ENCODE results near the gene FAM168B.

Gene FAM168B

DNA sequence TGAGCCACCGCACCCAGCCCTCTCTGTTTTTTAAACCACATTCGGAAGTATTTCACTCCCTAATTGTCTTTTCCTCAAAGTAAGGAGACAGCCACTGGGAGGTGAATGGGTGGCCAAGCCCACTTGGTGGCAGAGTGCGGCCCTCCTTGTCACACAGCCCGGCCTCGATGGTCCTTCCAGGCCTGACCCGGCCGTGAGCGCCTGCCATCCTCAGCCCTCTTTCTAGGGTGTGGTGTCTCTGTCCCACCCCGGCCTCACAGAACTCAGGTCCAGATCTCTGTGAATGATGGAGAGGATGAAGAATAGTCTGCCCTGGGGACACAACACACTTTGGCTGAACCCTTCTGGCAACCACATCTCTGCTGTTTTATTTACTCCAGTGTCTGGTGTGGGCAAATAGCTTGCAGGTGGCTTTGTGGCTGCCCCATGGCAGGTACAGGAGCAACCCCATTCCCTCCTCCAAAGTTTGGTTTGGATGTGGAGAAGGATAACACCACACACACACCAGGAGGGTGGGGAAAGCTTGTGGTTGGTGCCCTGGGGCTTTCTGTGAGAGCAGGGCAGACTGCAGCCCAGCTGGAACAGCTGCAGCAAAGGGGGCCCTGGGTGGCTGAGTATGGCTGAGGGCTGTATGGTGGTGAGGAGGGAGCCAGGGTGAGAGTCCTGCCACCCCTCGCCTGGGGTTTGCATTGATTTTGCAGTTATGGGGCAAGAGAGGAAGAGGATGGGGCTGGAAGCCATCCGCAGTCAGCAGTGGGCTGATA, 88.6 kb downstream of the FAM168B start:
- Histone ChIP-seq H3K9ac (ENCODE audit: low read length) (no peak overlapping the region), H3K9me3 (ENCODE audit: low read length) (no peaks in the 10 kb centered on the region), H3K4me1 (ENCODE audit: insufficient read depth, low read length) (no peaks in the 10 kb centered on the region), H3K36me3 (ENCODE audit: insufficient read depth, low read length) (no peaks in the 10 kb centered on the region), H3K4me3 (ENCODE audit: low read depth in 1 of 2, low read length in 2 of 2) (no peak overlapping the region), H3K27ac (ENCODE audit: low read depth, low read length) (no peak overlapping the region), H3K27me3 (ENCODE audit: control insufficient read depth in 1 of 2, insufficient read depth in 2 of 2, low read length in 2 of 2) (no peaks in the 10 kb centered on the region)

DNA sequence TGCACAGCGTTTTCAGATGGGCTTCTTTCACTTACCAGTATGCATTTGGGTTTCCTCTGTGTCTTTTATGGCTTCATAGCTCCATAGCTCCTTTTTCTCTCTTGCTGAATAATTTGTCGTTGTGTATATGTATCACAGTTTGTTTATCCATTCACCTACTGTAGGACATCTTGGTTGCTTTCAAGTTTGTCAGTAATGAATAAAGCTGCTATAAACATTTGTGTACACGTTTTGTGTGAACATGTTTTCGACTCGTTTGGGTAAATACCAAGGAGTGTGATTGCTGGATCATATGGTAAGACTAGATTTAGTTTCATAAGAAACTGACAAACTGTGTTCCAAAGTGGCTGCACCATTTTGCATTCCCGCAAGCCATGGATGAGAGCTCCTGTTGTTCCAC, 94.7 kb downstream of the FAM168B start:
- Histone ChIP-seq H3K4me3 (ENCODE audit: low read depth in 1 of 2, low read length in 2 of 2) (no peak overlapping the region), H3K27ac (ENCODE audit: low read depth, low read length) (no peak overlapping the region), H3K9ac (ENCODE audit: low read length) (no peak overlapping the region), H3K36me3 (ENCODE audit: insufficient read depth, low read length) (no peaks in the 10 kb centered on the region), H3K9me3 (ENCODE audit: low read length) (no peaks in the 10 kb centered on the region), H3K27me3 (ENCODE audit: control insufficient read depth in 1 of 2, insufficient read depth in 2 of 2, low read length in 2 of 2) (no peaks in the 10 kb centered on the region), H3K4me1 (ENCODE audit: insufficient read depth, low read length) (no peaks in the 10 kb centered on the region)
